Prostate gland (tissue), 2 donors: ENCODE results near the gene MYOC.

Source experiments
- CTCF ChIP-seq, 4 experiments: fragments of 200-600 bp in 2 of 4; fragments of 450-650 bp in 2 of 4; sonication (generic) in 2 of 4; IDR thresholded peaks; 1 replicate in 3 of 4; 2 replicates in 1 of 4; pipeline ENCODE4 v1.5.1; 2016 to 2019; ENCODE audit warnings: antibody characterized with exemption in 4 of 4, mild to moderate bottlenecking in 2 of 4, moderate library complexity in 2 of 4
- POLR2A ChIP-seq: fragments of 450-650 bp; IDR thresholded peaks from one replicate; pipeline ENCODE4 v1.6.1; 2016; ENCODE audit warnings: antibody characterized with exemption, mild to moderate bottlenecking
- POLR2AphosphoS5 ChIP-seq: sonication (generic); formaldehyde crosslinking; IDR thresholded peaks from one replicate; pipeline ENCODE4 v1.6.1; 2017; ENCODE audit warnings: antibody characterized with exemption

DNA sequence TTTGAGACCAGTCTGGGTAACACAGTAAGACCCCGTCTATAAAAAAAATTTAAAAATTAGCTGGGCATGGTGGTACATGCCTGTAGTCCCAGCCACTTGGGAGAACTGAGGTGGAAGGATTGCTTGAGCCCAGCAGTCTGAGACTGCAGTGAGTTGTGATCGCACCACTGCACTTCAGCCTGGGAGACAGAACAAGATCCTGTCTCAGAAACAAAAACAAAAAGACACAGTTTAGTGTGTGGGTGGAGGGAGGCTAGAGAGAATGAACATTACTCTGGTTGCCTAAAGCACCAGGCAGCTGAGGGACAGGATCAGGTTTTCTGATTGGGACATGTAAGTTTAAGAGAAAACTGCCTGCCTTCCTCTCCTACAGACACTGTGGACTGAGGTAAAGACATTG is 47.0 kb upstream of the MYOC start:
- TF ChIP-seq CTCF (IDR thresholded peaks at IDR 0.05) (no peak), POLR2A (no peak), POLR2AphosphoS5 (no peak)
